HG03457 (cell line): ENCODE data around the gene POLDIP3.
"Not testable (repeated sequence)": the region's sequence is repeated elsewhere in the genome, so short reads cannot be mapped to it uniquely, and the experiment has no call there.

Experiments used
- ATAC-seq: cut with Tn5 transposase; IDR thresholded peaks from one replicate; pipeline ENCODE4 v1.9.1; 2021; ENCODE audit warnings: moderate number of reproducible peaks; ENCODE audit not compliant: unreplicated experiment

POLDIP3 gene

GRCh38 chr22:42562279-42562678 lies 52.4 kb downstream of the POLDIP3 start:
- no peak for ATAC-seq

GRCh38 chr22:42561856-42562255 lies 52.8 kb downstream of the POLDIP3 start:
- no peak for ATAC-seq

GRCh38 chr22:42560781-42561180 lies 53.9 kb downstream of the POLDIP3 start:
- no peak for ATAC-seq

- ATAC-seq, result no peak
Measured at GRCh38 chr22:42560381-42560780, 54.3 kb downstream of the POLDIP3 start.

- peak; percentile 44 for ATAC-seq
Measured at GRCh38 chr22:42553475-42554361, 61.0 kb downstream of the POLDIP3 start, which contains the start of gene SERHL2. SERHL2 (plus strand) TSS chr22:42553956; CDS start chr22:42554021, 65 bp downstream.

- ATAC-seq, result not testable (repeated sequence)
Measured at GRCh38 chr22:42552294-42552647, 62.4 kb downstream of the POLDIP3 start.

GRCh38 chr22:42549331-42550060 lies 65.2 kb downstream of the POLDIP3 start:
- ATAC-seq, result no peak

- no peak for ATAC-seq
Measured at GRCh38 chr22:42548597-42549330, 65.9 kb downstream of the POLDIP3 start.

GRCh38 chr22:42548126-42548525 lies 66.6 kb downstream of the POLDIP3 start:
- not testable (repeated sequence) for ATAC-seq

GRCh38 chr22:42547562-42547961 lies 67.1 kb downstream of the POLDIP3 start:
- no peak for ATAC-seq

GRCh38 chr22:42544686-42545085 lies 70.0 kb downstream of the POLDIP3 start:
- ATAC-seq, result no peak

GRCh38 chr22:42539236-42539771 lies 75.4 kb downstream of the POLDIP3 start:
- ATAC-seq, result not testable (repeated sequence)

GRCh38 chr22:42537199-42537831 lies 77.4 kb downstream of the POLDIP3 start:
- ATAC-seq, result not testable (repeated sequence)

- ATAC-seq, result not testable (repeated sequence)
Measured at GRCh38 chr22:42536634-42537033, 78.0 kb downstream of the POLDIP3 start.

GRCh38 chr22:42536166-42536565 lies 78.5 kb downstream of the POLDIP3 start:
- ATAC-seq, result no peak

- ATAC-seq, result not testable (repeated sequence)
Measured at GRCh38 chr22:42535082-42535731, 79.5 kb downstream of the POLDIP3 start.
